ENCODE measurements around the gene MS4A15.
"Not testable (repeated sequence)": the region's sequence is repeated elsewhere in the genome, so short reads cannot be mapped to it uniquely, and the experiment has no call there.

The MS4A15 gene, protein sequence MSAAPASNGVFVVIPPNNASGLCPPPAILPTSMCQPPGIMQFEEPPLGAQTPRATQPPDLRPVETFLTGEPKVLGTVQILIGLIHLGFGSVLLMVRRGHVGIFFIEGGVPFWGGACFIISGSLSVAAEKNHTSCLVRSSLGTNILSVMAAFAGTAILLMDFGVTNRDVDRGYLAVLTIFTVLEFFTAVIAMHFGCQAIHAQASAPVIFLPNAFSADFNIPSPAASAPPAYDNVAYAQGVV

DNA sequence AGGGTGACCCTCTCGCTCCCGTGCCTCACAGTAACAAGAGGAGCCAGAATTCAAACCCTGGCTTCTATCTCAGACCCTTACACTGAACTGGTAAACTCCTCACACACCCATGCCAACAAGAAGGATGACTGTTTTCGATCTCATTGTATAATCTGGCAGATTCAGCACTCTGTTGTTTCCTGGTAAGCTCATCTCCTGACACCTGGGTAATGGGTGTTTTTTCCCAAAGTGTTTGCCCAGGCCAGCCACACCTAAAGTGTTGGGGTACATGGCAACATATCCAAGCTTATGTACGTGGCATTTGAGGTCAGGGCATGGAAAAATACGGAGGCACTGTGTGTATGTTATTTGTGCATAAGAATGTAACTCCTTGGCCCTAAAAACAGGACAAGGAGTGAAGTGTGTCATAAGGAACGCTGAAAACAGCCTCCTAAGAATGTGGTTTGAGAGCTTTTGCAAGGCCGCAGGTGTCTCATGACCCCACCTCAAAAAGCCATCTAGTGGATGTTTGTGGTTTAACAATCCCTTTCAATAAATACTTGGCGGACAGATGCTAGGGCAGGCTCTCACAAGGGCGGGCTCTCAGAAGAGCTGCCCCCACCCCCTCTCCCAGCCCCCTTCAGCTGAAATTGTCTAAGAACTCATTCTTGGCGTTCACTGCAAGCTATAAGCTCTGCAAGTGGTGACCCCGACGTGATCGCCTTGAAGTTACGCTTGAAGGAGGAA is at the start of gene MS4A15:
TSS of gene MS4A15 (plus strand) at position 561 of the 726 bp plus-strand sequence. CDS start 6,867 bp downstream, outside the sequence.
- H3K27me3 Mint-ChIP-seq (ENCODE audit: low read depth) = peaks cover 33% of the 10 kb centered on the region
- no peaks in the 10 kb centered on the region for H3K9me3 Mint-ChIP-seq
- H3K4me1 Mint-ChIP-seq (ENCODE audit: low read depth) = no peaks in the 10 kb centered on the region

DNA sequence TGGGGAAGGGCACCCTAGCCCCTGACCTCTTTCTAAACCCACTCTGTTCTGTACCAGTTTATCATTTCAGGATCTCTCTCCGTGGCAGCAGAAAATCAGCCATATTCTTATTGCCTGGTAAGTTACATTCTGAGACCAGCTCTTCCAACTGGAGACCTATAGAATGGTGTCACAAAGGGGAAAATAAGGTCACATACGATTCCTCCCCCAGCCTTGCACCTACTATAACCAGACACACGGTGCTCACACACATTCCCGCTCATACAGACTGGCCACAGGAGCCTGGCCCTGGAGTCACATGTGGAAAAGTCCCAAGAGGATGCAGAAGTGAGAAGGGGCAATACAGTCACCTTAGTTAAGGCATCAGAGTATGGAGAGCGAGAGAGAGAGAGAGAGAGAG is 49.7 kb upstream of the MS4A15 start:
- H3K27me3 Mint-ChIP-seq (ENCODE audit: low read depth) = peaks cover 3% of the 10 kb centered on the region
- H3K4me1 Mint-ChIP-seq (ENCODE audit: low read depth) = no peaks in the 10 kb centered on the region
- H3K36me3 Mint-ChIP-seq (ENCODE audit: low read depth) = no peaks in the 10 kb centered on the region
- H3K27ac Mint-ChIP-seq = no peak overlapping the region
- H3K9me3 Mint-ChIP-seq = no peaks in the 10 kb centered on the region
- no peak overlapping the region for H3K4me3 Mint-ChIP-seq

More for the DNA sequence above, at the start of gene MS4A15:
- Mint-ChIP-seq H3K27ac (no peak within 1 kb of the TSS), H3K4me3 (no peak within 1 kb of the TSS), H3K36me3 (ENCODE audit: low read depth) (no peaks in the 10 kb centered on the region)

DNA sequence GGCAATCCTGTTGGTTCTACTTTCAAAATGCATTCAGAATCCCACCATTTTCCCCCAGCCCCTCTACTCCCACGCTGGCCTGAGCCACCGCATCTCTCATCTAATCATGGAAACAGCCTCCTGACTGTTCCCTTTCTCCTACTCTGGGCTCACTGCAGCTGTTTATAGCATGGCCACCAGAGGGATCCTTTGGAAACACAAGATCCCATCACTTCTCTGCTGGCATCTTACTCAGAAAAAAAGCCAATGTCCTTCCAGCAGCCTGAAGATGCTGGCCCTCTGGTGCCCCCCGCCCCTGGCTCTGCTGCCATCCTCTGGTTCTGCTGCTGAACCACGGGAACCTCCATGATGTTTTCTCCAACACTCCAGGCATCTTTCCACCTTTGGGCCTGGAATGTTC is 46.2 kb upstream of the MS4A15 start:
- no peaks in the 10 kb centered on the region for H3K9me3 Mint-ChIP-seq
- no peaks in the 10 kb centered on the region for H3K4me1 Mint-ChIP-seq (ENCODE audit: low read depth)
- H3K4me3 Mint-ChIP-seq = no peak overlapping the region
- H3K36me3 Mint-ChIP-seq (ENCODE audit: low read depth) = no peaks in the 10 kb centered on the region
- H3K27ac Mint-ChIP-seq = no peak overlapping the region
- H3K27me3 Mint-ChIP-seq (ENCODE audit: low read depth) = no peaks in the 10 kb centered on the region

DNA sequence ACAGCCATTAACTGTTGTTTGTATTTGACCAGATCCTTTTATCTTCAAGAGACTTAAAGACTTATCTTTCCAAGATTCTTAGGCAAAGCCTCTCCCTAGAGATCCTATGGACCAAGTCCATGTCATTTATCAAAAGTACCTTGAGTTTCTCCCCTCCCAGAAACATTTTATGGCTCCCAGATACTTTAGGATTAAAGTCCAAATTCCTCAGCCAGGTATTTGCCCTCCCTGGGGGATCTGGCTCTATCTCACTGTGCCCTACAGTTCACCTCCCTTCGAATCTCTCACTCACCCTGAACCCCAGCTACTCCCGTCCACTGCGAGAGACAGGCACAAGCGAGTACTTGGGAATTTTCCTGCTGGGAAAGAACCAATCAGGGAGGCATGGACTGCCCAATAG is 45.4 kb upstream of the MS4A15 start:
- Mint-ChIP-seq H3K27me3 (ENCODE audit: low read depth) (no peaks in the 10 kb centered on the region), H3K9me3 (no peaks in the 10 kb centered on the region), H3K4me3 (no peak overlapping the region), H3K4me1 (ENCODE audit: low read depth) (no peaks in the 10 kb centered on the region), H3K27ac (no peak overlapping the region), H3K36me3 (ENCODE audit: low read depth) (no peaks in the 10 kb centered on the region)

DNA sequence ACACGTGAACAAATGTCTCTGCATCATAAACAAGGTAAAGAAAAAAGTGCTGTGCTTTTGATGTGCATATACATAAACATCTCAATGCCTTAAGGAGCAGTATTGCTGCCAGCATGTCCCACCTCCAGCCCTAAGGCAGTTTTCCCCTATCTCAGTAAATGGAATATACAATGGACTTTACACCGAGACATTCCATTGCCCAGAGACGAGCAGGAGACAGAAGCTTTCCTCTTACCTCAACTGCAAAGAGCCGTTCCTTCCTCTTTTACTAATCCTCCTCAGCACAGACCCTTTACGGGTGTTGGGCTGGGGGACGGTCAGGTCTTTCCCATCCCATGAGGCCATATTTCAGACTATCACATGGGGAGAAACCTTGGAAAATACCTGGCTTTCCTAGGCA is 43.2 kb upstream of the MS4A15 start:
- H3K27me3 Mint-ChIP-seq (ENCODE audit: low read depth); H3K9me3 Mint-ChIP-seq; H3K36me3 Mint-ChIP-seq (ENCODE audit: low read depth); H3K4me1 Mint-ChIP-seq (ENCODE audit: low read depth); H3K27ac Mint-ChIP-seq; H3K4me3 Mint-ChIP-seq: not testable (repeated sequence)

DNA sequence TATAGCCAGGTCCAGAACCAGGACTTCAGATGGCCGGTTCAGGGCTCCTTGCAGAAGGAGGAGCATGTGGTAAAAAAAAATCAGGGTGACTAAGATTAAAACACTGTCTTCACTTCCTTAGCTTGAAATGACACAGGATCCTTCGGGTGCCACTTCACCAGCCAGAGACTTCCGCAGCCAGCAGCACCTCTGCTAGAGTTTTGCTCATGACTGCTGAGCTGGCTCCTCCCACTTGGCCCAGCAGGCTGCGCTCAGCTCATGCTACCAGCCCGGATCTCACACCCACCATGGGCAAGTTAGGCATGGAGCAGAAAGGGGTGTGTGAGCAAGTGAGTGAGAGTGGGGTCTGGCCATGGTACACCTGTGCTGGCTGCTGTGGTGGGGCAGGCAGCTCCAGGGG is 38.7 kb upstream of the MS4A15 start:
- no peaks in the 10 kb centered on the region for H3K36me3 Mint-ChIP-seq (ENCODE audit: low read depth)
- H3K27ac Mint-ChIP-seq = no peak overlapping the region
- no peaks in the 10 kb centered on the region for H3K9me3 Mint-ChIP-seq
- H3K4me1 Mint-ChIP-seq (ENCODE audit: low read depth) = no peaks in the 10 kb centered on the region
- H3K27me3 Mint-ChIP-seq (ENCODE audit: low read depth) = peaks cover 4% of the 10 kb centered on the region
- no peak overlapping the region for H3K4me3 Mint-ChIP-seq

DNA sequence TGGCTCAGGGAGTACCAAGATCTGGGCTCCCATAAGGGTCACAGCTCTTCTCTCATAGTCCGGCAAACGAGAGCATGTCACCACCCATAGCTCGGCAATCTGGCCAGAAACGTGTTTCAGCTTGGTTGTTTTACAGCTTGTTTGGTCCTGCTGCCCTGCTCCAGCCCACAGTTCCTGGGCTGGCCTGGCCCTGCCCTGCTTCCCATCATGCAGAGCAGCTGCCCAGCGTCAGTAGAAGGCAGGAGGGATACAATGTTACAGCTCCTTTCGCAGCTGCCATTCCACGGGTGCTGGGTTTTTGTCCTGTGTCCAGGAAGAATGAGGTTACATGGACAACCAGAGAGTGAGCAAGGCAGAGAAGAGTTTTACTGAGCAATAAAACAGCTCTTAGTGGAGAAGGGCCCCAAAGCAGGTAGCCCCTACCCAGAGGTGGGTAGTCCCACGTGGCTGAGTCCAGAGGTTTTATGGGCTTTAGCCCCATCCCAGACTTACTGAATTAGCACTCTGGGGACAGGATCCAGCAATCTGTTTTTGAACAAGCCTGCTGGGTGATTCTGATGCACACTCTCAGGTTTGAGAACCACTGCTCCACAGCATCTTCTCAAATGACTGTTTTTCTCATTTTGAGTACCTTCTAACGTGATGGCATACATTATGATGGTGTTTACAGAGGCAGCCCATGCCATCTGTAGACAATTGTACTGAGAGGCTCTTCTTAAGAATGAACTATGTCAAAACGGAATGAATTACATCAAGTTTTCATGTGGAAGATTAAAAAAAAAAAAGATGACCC is 37.9 kb upstream of the MS4A15 start:
- H3K4me1 Mint-ChIP-seq (ENCODE audit: low read depth) = no peaks in the 10 kb centered on the region
- H3K9me3 Mint-ChIP-seq = no peaks in the 10 kb centered on the region
- no peak overlapping the region for H3K27ac Mint-ChIP-seq
- peaks cover 4% of the 10 kb centered on the region for H3K27me3 Mint-ChIP-seq (ENCODE audit: low read depth)
- no peak overlapping the region for H3K4me3 Mint-ChIP-seq
- H3K36me3 Mint-ChIP-seq (ENCODE audit: low read depth) = no peaks in the 10 kb centered on the region

DNA sequence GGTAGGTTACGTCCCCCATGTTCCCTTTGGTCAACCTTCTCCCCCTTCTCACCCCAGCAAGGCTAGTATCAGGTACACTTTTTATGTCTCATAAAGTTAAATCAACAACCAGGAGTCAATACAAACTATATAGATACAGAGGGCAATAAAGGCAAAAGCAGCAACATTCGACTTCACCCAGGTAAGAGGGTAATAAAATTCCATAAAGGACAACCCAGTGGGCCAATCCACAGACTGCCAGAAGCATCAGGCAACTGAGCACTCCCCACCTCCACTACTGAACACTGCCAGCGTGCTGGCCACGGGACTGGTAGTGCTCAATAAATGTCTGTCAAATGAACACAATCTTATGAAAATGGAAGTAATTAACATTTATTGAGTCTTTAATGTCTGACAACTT is 37.3 kb upstream of the MS4A15 start:
- H3K27ac Mint-ChIP-seq = no peak overlapping the region
- no peaks in the 10 kb centered on the region for H3K9me3 Mint-ChIP-seq
- H3K4me3 Mint-ChIP-seq = no peak overlapping the region
- H3K27me3 Mint-ChIP-seq (ENCODE audit: low read depth) = peaks cover 4% of the 10 kb centered on the region
- H3K36me3 Mint-ChIP-seq (ENCODE audit: low read depth) = no peaks in the 10 kb centered on the region
- no peaks in the 10 kb centered on the region for H3K4me1 Mint-ChIP-seq (ENCODE audit: low read depth)

DNA sequence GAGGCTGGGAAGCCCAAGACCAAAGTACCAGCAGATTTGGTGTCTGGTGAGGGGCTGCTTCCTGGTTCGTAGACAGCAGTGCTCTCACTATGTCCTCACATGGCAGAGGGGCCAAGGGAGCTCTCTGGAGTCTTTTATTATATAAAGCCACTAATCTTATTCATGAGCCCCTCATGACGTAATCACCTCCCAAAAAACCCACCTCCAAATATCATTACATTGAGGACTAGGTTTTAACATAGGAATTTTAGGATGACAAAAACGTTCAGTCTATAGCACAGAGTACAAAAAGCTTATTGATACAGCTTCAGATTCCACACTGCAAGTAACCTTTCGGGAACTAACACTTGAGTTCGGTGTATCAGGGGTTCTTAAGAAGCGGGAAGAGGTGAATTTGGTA is 36.2 kb upstream of the MS4A15 start:
- H3K4me3 Mint-ChIP-seq = no peak overlapping the region
- H3K36me3 Mint-ChIP-seq (ENCODE audit: low read depth) = no peaks in the 10 kb centered on the region
- no peaks in the 10 kb centered on the region for H3K4me1 Mint-ChIP-seq (ENCODE audit: low read depth)
- H3K27ac Mint-ChIP-seq = no peak overlapping the region
- H3K9me3 Mint-ChIP-seq = no peaks in the 10 kb centered on the region
- H3K27me3 Mint-ChIP-seq (ENCODE audit: low read depth) = peaks cover 4% of the 10 kb centered on the region

DNA sequence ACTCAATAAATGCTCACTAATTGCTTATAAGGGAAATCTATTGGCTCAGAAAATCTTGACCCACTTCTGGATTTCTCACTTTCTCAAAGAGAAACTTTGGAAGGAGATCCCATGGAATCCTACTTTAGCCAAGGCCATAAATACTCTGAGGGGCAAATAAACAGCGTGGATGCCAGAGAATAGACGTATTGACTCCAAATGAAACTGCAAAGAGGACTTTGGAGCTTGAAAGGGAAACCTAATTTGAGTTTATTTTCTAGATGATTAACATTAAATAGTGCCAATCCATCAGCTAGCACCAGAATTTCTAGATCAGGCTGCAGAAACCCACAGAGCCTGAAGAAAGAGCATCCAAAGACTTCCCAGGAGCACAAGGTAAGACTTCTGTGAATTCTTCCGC is 32.2 kb upstream of the MS4A15 start, which contains the start of gene MS4A18:
TSS of gene MS4A18 (plus strand) at position 301 of the 400 bp plus-strand sequence.
- H3K36me3 Mint-ChIP-seq (ENCODE audit: low read depth) = no peaks in the 10 kb centered on the region
- no peaks in the 10 kb centered on the region for H3K4me1 Mint-ChIP-seq (ENCODE audit: low read depth)
- H3K27ac Mint-ChIP-seq = no peak within 1 kb of the TSS
- no peak within 1 kb of the TSS for H3K4me3 Mint-ChIP-seq
- no peaks in the 10 kb centered on the region for H3K9me3 Mint-ChIP-seq
- peaks cover 3% of the 10 kb centered on the region for H3K27me3 Mint-ChIP-seq (ENCODE audit: low read depth)

DNA sequence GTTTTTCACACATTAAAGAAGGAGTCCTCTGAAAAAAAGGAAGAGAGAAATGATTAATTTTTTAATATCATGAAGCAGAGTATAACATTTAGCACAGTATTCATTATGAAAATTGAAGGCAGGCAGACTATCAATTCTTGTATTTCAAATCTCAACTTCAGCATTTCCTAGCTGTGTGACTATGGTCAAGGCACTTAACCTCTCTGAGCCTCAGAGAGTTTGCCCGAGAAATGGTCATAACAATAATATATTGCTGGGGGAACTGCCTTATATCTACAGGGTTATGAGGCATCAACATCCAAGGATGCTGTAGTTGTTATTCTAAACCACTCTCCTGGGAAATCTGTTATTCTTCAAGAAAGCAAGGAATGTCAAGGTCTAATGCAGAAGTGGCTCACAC is 31.1 kb upstream of the MS4A15 start:
- Mint-ChIP-seq H3K27me3 (ENCODE audit: low read depth) (peaks cover 3% of the 10 kb centered on the region), H3K9me3 (no peaks in the 10 kb centered on the region), H3K4me3 (no peak overlapping the region), H3K27ac (no peak overlapping the region), H3K4me1 (ENCODE audit: low read depth) (no peaks in the 10 kb centered on the region), H3K36me3 (ENCODE audit: low read depth) (no peaks in the 10 kb centered on the region)

DNA sequence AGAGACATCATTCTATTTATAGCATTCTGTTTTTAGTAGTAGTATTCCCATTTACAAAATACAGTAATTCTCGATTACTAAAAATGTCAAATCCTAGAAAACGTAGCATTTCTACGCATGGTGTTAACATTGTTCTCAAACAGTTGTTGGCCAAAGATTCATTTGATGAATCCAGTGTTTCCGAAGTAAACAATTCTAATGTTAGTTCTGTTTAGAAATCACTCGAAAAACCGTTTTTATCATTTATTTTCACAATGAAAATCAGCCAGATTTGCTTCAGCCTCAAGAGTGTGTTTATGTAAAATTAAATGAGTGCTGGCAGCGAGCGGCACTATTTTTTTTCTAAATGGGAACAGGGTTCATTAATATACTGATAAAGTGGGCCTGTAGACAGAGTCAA is 25.1 kb upstream of the MS4A15 start:
- no peaks in the 10 kb centered on the region for H3K27me3 Mint-ChIP-seq (ENCODE audit: low read depth)
- no peak overlapping the region for H3K4me3 Mint-ChIP-seq
- no peak overlapping the region for H3K27ac Mint-ChIP-seq

DNA sequence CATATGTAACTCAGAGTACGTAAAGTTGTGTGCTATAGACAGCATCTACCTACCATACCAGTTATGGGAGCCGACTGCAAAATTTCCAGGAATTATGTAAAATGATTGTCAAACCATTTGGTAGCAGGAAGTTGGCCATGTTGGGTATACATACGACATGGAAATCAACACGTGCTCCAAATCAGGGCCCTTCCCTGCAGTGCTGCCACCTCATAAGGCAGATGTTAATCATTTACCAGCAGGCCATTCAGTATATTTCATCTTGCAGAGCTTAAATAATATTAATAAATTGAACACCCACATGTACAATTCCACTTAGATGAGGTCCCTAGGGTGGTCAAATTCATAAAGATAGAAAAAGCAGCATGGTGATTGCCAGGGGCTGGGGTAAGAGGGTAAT is 22.4 kb upstream of the MS4A15 start:
- no peak overlapping the region for H3K4me3 Mint-ChIP-seq

More for the DNA sequence above, 25.1 kb upstream of the MS4A15 start:
- no peaks in the 10 kb centered on the region for H3K4me1 Mint-ChIP-seq (ENCODE audit: low read depth)
- H3K9me3 Mint-ChIP-seq = no peaks in the 10 kb centered on the region
- H3K36me3 Mint-ChIP-seq (ENCODE audit: low read depth) = no peaks in the 10 kb centered on the region

DNA sequence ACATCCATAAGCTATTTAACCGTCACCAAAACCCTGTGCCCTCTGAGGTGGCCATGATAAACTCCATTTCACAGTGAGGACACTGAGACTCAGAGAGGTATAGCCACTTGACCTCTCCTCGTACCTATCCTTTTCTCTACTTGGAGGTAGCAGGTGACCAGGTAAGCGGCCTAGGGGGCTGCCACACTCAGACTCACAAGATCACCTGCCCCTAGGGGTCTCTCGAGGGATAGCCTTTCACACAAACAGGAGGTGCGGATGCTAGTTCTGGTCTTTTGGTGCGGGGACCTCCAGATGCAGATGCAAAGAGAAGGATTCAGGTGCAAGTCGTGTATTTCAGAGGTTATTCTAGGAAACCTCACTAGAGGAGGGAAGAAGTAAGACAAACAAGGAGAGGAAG is 17.6 kb upstream of the MS4A15 start:
- Mint-ChIP-seq H3K27ac (no peak overlapping the region), H3K9me3 (no peaks in the 10 kb centered on the region), H3K4me1 (ENCODE audit: low read depth) (no peaks in the 10 kb centered on the region), H3K27me3 (ENCODE audit: low read depth) (no peaks in the 10 kb centered on the region), H3K4me3 (no peak overlapping the region), H3K36me3 (ENCODE audit: low read depth) (no peaks in the 10 kb centered on the region)

More for the DNA sequence above, 22.4 kb upstream of the MS4A15 start:
- no peaks in the 10 kb centered on the region for H3K27me3 Mint-ChIP-seq (ENCODE audit: low read depth)
- no peaks in the 10 kb centered on the region for H3K4me1 Mint-ChIP-seq (ENCODE audit: low read depth)
- H3K36me3 Mint-ChIP-seq (ENCODE audit: low read depth) = no peaks in the 10 kb centered on the region
- H3K27ac Mint-ChIP-seq = no peak overlapping the region
- H3K9me3 Mint-ChIP-seq = no peaks in the 10 kb centered on the region

DNA sequence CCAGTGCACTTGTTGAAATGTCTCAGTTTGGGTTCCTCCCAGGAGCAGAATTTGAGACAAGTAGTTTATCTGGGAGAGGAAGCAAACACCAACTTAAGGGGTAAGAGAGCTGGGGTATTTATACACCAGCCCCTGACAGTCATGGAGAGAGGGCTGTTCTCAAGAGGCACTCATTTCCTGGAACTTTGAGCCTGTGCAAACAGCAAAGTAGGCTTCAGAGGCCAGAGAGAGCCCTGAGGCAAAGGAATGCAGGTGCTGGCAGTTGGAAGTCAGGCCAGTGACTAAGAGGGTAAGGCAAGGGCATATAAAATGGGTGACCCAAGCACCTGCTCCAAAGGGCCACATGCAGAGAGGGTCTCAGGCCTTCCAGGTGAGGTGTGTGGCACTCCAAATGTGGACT is 16.1 kb upstream of the MS4A15 start:
- Mint-ChIP-seq H3K4me3 (no peak overlapping the region), H3K9me3 (no peaks in the 10 kb centered on the region), H3K27ac (no peak overlapping the region), H3K4me1 (ENCODE audit: low read depth) (no peaks in the 10 kb centered on the region), H3K27me3 (ENCODE audit: low read depth) (no peaks in the 10 kb centered on the region), H3K36me3 (ENCODE audit: low read depth) (no peaks in the 10 kb centered on the region)
